Erythroblast (primary cell): ENCODE data around the gene OPRL1.

Experiments used
- GATA1 ChIP-seq: IDR thresholded peaks from 2 replicates; pipeline ENCODE4 v1.6.1; 2011; ENCODE audit warnings: low read depth, mild to moderate bottlenecking, control low read depth, low read length, moderate library complexity
- POLR2A ChIP-seq: IDR thresholded peaks from 2 replicates; pipeline ENCODE4 v1.6.1; 2011; ENCODE audit warnings: mild to moderate bottlenecking, low read length

DNA sequence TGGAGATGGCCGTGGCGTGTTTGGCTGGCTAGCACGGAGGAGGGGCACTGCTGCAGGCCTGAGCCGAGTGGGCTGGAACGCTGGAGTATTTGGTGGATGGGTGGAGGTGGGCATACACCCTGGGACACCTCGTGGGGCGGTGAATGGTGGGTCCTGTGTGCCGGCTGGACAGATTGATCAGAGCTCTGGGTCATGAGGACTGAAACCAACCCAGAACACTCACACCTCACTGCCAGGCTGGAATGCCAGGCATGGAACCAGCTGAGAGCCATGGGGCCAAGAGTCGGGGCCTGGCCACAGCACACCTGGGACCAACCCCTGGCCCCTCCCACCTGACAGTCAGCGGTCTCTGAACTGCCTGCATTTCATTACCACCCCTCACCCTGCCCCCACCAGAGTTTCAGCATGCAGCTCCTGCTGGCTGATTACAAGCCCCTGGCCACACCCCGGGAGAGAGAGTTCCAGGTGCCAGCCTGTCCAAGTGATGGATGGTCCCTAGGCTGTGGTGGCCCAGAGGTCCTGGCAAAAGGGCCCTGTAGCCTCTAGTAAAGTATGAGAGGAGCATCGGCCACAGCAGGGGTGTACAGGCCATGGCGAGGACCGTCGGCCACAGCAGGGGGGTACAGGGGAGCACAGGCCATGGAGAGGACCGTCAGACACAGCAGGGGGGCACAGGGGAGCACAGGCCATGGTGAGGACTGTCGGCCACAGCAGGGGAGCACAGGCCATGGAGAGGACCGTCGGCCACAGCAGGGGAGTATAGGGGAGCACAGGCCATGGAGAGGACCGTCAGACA lies 24.2 kb downstream of the OPRL1 start:
- no peak for TF ChIP-seq POLR2A
- no peak for TF ChIP-seq GATA1
